Measurements from ENCODE around the gene WDFY1. TPM values are rescaled to one million over a fixed set of nuclear protein-coding genes. Genes with fewer than 3 reads are reported as not detected.

The WDFY1 gene
- total and polyA plus RNA-seq, 2 experiments from 2014 or later = 54.5 to 127 TPM

- DNase-seq (ENCODE audit: low spot score) (no peak), ATAC-seq (no peak)
- Histone ChIP-seq H3F3A (replicated peaks; ENCODE audit: low read depth) (no peaks in the 10 kb centered on the region; the same call in 1 of the 2 replicates), H3K27me3 (ENCODE audit: insufficient read depth) (no peaks in the 10 kb centered on the region), H3K4me3 (no peak overlapping the region), H3K36me3 (ENCODE audit: insufficient read depth) (peaks cover 28% of the 10 kb centered on the region), H2AFZ (no peak overlapping the region), H3K4me2 (no peak overlapping the region), H3K9me2 (ENCODE audit: insufficient read depth) (no peaks in the 10 kb centered on the region), H4K20me1 (replicated peaks; ENCODE audit: insufficient read depth) (no peaks in the 10 kb centered on the region; the same call in 1 of the 2 replicates), H3K4me1 (ENCODE audit: insufficient read depth) (no peaks in the 10 kb centered on the region), H3K27ac (ENCODE audit: low read depth) (0 out of 2 replicates have a peak overlapping the region, but pooled peaks have one; percentile 76), H3K79me2 (replicated peaks; ENCODE audit: insufficient read depth) (no peaks in the 10 kb centered on the region)
- no peak for TF ChIP-seq CREB1 (CRISPR knock-in tag; IDR thresholded peaks at IDR 0.05; ENCODE audit: low read depth)
- no peak for TF ChIP-seq NANOG (IDR thresholded peaks at IDR 0.05; ENCODE audit: borderline replicate concordance)
- no peak for TF ChIP-seq ZNF331 (CRISPR knock-in tag; IDR thresholded peaks at IDR 0.05; ENCODE audit: low read depth)
- no peak for TF ChIP-seq REST (IDR thresholded peaks at IDR 0.05; ENCODE audit: unreplicated experiment)
- no peak overlapping the region for H3K4me3 Mint-ChIP-seq
- H3K9me3 Mint-ChIP-seq = no peaks in the 10 kb centered on the region
- H3K27ac Mint-ChIP-seq = peak overlapping the region; percentile 8; the same call in 1 of the 2 replicates
- H3K4me1 Mint-ChIP-seq = no peaks in the 10 kb centered on the region; the same call in 2 of the 3 replicates
- H3K36me3 Mint-ChIP-seq (ENCODE audit: low read depth) = peaks cover 62% of the 10 kb centered on the region
- H3K27me3 Mint-ChIP-seq (ENCODE audit: insufficient read depth, low read depth, poor library complexity) = peaks cover 2% of the 10 kb centered on the region
Observed at GRCh38 chr2:223886726-223887125, 58.4 kb downstream of the WDFY1 start.

- no peaks in the 10 kb centered on the region; the same call in 2 of the 3 replicates for H3K4me1 Mint-ChIP-seq
- H3K36me3 ChIP-seq (ENCODE audit: insufficient read depth) = peaks cover 34% of the 10 kb centered on the region
- no peaks in the 10 kb centered on the region; the same call in 1 of the 2 replicates for H3F3A ChIP-seq (replicated peaks; ENCODE audit: low read depth)
- no peak overlapping the region for H2AFZ ChIP-seq
- no peak for ATAC-seq
- H3K27ac ChIP-seq (ENCODE audit: low read depth) = no peak overlapping the region
- no peaks in the 10 kb centered on the region for H3K9me3 Mint-ChIP-seq
- peaks cover 67% of the 10 kb centered on the region for H3K36me3 Mint-ChIP-seq (ENCODE audit: low read depth)
- no peaks in the 10 kb centered on the region for H3K9me2 ChIP-seq (ENCODE audit: insufficient read depth)
- no peak overlapping the region for H3K4me2 ChIP-seq
- no peak overlapping the region for H3K4me3 Mint-ChIP-seq
- H3K4me3 ChIP-seq = no peak overlapping the region
- DNase-seq (ENCODE audit: low spot score) = no peak
- H3K4me1 ChIP-seq (ENCODE audit: insufficient read depth) = no peaks in the 10 kb centered on the region
- no peaks in the 10 kb centered on the region for H3K79me2 ChIP-seq (replicated peaks; ENCODE audit: insufficient read depth)
- H3K27ac Mint-ChIP-seq = no peak overlapping the region
- no peaks in the 10 kb centered on the region; the same call in none of the 2 replicates for H4K20me1 ChIP-seq (replicated peaks; ENCODE audit: insufficient read depth)
- peaks cover 2% of the 10 kb centered on the region for H3K27me3 Mint-ChIP-seq (ENCODE audit: insufficient read depth, low read depth, poor library complexity)
- no peaks in the 10 kb centered on the region for H3K27me3 ChIP-seq (ENCODE audit: insufficient read depth)
- TF ChIP-seq CTCF (conservative IDR thresholded peaks at IDR 0.05; ENCODE audit: low read depth in 2 of 2) (no peak), ZNF462 (CRISPR knock-in tag; IDR thresholded peaks at IDR 0.05) (no peak), POLR2AphosphoS5 (IDR thresholded peaks at IDR 0.05; ENCODE audit: low read depth) (no peak), CREB1 (CRISPR knock-in tag; IDR thresholded peaks at IDR 0.05; ENCODE audit: low read depth) (no peak), JUNB (IDR thresholded peaks at IDR 0.05; ENCODE audit: unreplicated experiment) (no peak), ETS1 (IDR thresholded peaks at IDR 0.05) (no peak)
Observed at GRCh38 chr2:223884399-223884798, 60.7 kb downstream of the WDFY1 start.

All from GM23338 (cell line).